Naive B cell (primary cell): ENCODE results near the gene HAGHL. TPM values are rescaled to one million over a fixed set of nuclear protein-coding genes. Genes with fewer than 3 reads are reported as not detected.
A peak's percentile ranks its signal among the peaks of the same experiment; 100 is the strongest.
"Not testable (repeated sequence)": the region's sequence is repeated elsewhere in the genome, so short reads cannot be mapped to it uniquely, and the experiment has no call there.

Experiments
- ATAC-seq, 2 donors: fragments of 150-1000 bp; cut with Tn5 transposase; 2 replicates each; pipeline ENCODE4 v1.10.0; 2021; ENCODE audit warnings: low read depth in 2 of 2, mild to moderate bottlenecking in 2 of 2, moderate library complexity in 2 of 2
- DNase-seq: peaks from one replicate; pipeline ENCODE4 v3.0.0; 2022
- H3K27ac Mint-ChIP-seq, 6 donors: one replicate each; pipeline ENCODE4 v1.8.0; 2020 to 2022; ENCODE audit warnings: mild to moderate bottlenecking in 6 of 6, mixed read lengths in 6 of 6, moderate library complexity in 5 of 6, inconsistent platforms in 2 of 6
- H3K27me3 Mint-ChIP-seq, 3 donors: one replicate each; pipeline ENCODE4 v1.8.0; 2021 to 2022; ENCODE audit warnings: mixed read lengths in 3 of 3, mild to moderate bottlenecking in 1 of 3
- H3K36me3 Mint-ChIP-seq, 2 donors: one replicate each; pipeline ENCODE4 v1.8.0; 2020 to 2022; ENCODE audit warnings: mixed read lengths in 2 of 2, inconsistent platforms in 1 of 2, mild to moderate bottlenecking in 1 of 2
- H3K4me1 Mint-ChIP-seq, 3 donors: one replicate each; pipeline ENCODE4 v1.8.0; 2020 to 2022; ENCODE audit warnings: mixed read lengths in 3 of 3, inconsistent platforms in 1 of 3, mild to moderate bottlenecking in 1 of 3, moderate library complexity in 1 of 3
- H3K4me3 Mint-ChIP-seq, 8 donors: one replicate each; pipeline ENCODE4 v1.8.0; 2020 to 2022; ENCODE audit warnings: mild to moderate bottlenecking in 8 of 8, mixed read lengths in 8 of 8, moderate library complexity in 8 of 8, inconsistent platforms in 2 of 8
- H3K9me3 Mint-ChIP-seq, 7 donors: one replicate each; pipeline ENCODE4 v1.8.0; 2020 to 2022; ENCODE audit warnings: mixed read lengths in 7 of 7, mild to moderate bottlenecking in 5 of 7, inconsistent platforms in 2 of 7, moderate library complexity in 1 of 7
- polyA plus RNA-seq, 6 donors: library from polyadenylated mRNA; unstranded; fragments of 300-500 nt; fragmentation: Illumina TruSeq; gene quantifications; one replicate each; pipeline ENCODE4 v1.2.3, GENCODE V29; 2021; ENCODE audit warnings: low read depth in 6 of 6

HAGHL gene
- polyA plus RNA-seq, 6 donors from 2014 or later, result 1.5 to 8.5 (median 2.9) TPM

DNA sequence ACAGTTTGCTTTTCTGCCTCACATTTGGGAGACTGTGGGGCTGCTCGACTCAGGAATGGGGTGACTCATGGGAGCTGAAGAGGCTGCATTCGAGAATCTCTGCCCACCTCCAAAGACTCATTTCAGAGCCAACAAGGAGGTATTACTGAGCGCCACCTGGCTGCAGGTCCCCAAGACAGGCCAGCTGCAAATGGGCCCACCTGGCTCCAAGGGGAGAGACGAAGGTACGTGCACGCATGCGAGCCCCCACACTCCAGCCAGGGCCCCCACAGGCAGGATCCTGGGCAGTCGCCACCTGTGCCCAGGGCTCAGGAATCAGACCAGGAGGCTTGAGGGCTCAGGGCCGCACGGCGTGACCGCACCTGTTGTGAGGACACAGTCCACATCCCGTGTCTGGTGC is 6.0 kb downstream of the HAGHL start:
- no peak for DNase-seq
- Mint-ChIP-seq H3K27ac (no peak overlapping the region), H3K27me3 (no peaks in the 10 kb centered on the region)

GRCh38 chr16:733382-734207 is 6.7 kb downstream of the HAGHL start:
- DNase-seq (no peak), ATAC-seq (peak in 1 of 2 donors; percentile 18)
- Mint-ChIP-seq H3K4me3 (no peak overlapping the region), H3K27ac (peak overlapping the region in 1 of 6 donors; percentile 74), H3K36me3 (no peaks in the 10 kb centered on the region), H3K27me3 (no peaks in the 10 kb centered on the region), H3K4me1 (peaks cover 5 to 12% (median 8%) of the 10 kb centered on the region in 3 donors), H3K9me3 (no peaks in the 10 kb centered on the region)

More for the DNA sequence above, 6.0 kb downstream of the HAGHL start:
- no peaks in the 10 kb centered on the region for H3K36me3 Mint-ChIP-seq
- H3K9me3 Mint-ChIP-seq, result no peaks in the 10 kb centered on the region
- H3K4me1 Mint-ChIP-seq, result peaks cover 2 to 10% (median 6%) of the 10 kb centered on the region in 3 donors
- ATAC-seq, result no peak
- no peak overlapping the region for H3K4me3 Mint-ChIP-seq

DNA sequence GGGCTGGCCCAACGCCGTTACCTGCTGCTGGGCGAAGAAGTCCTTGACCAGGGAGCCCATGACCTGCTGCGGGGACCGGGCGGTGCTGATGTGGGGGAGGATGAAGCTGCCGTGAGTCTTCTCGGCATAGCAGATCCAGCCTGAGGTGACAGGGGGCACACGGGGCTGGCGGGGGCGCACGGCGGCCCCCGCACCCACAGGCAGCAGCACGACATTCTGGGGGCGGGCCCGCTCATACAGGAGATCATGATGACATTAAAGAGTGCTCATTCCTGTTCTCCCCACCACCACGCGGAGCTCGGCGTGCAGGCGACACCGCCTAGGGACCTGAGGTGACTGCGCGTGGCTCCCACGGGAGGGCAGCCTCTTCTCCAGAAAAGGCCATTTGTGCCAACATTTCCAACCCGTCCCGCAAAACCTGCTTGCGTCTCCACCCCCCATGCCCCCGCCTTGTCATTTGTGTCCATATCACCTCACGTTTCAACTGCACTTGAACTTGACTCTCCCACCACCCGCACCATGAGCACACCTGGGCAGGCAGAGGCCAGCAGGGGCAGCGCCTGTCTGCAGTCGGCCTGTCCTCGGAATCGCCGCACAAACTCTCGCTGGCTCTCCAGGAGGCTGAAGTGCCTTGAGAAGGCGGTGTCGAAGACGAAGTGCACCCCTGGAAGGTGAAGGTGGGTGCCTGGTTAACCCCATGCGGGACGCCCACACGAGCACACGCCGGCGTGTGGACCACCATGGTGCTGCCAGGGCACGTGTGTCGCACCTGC is 7.5 kb downstream of the HAGHL start:
- no peak for ATAC-seq
- no peaks in the 10 kb centered on the region for H3K9me3 Mint-ChIP-seq
- no peaks in the 10 kb centered on the region for H3K36me3 Mint-ChIP-seq
- peak overlapping the region in 2 of 6 donors; percentile 41 to 74 for H3K27ac Mint-ChIP-seq
- no peak overlapping the region for H3K4me3 Mint-ChIP-seq
- no peak for DNase-seq
- H3K27me3 Mint-ChIP-seq, result no peaks in the 10 kb centered on the region
- peaks cover 5 to 18% (median 12%) of the 10 kb centered on the region in 3 donors for H3K4me1 Mint-ChIP-seq

DNA sequence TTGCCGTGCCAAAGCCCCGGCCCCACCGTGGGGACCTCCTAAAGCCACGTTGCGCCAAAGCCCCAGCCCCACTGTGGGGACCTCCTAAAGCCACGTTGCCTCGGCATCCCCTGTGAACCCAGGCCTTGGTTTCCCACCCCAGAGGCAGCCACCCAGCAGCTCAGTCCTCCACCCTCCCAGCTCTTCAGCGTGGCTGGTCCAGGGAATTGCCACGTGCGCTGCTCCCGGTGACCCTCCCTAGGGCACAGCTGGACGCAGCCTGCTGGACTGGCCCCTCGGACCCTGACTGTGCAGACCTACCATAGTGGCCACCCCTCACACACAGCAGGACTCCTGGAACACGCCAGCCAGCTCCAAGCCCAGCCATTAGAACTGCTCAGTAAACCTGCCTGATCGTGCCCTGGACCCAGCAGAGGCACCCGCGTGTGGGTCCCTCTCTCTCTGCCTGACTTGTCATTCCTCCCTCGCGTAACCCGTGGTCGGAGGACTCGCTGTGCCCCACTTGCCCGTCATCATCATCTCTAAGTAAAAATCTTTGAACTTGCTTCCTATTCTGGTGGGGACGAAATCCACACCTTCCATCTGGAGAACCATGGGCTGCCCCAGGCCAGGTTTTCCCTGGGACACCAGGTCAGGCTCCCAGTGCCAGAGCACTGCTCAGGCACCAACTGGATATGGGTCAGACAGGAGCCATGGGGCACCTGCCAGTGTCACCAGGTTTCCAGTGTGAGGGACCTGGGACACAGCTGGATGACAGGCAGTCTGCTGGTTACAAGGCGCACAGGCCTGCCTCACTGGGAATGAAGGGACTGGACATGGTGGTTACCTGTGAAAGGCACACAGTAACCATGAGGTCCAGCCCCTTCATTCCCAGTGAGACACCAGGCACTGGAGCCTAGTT is 8.3 kb downstream of the HAGHL start:
- ATAC-seq (no peak), DNase-seq (no peak)
- Mint-ChIP-seq H3K4me1 (peaks cover 12 to 22% (median 12%) of the 10 kb centered on the region in 3 donors), H3K27ac (no peak overlapping the region), H3K9me3 (no peaks in the 10 kb centered on the region), H3K36me3 (no peaks in the 10 kb centered on the region), H3K27me3 (no peaks in the 10 kb centered on the region), H3K4me3 (peak overlapping the region in 2 of 8 donors; percentile 30 to 70)

DNA sequence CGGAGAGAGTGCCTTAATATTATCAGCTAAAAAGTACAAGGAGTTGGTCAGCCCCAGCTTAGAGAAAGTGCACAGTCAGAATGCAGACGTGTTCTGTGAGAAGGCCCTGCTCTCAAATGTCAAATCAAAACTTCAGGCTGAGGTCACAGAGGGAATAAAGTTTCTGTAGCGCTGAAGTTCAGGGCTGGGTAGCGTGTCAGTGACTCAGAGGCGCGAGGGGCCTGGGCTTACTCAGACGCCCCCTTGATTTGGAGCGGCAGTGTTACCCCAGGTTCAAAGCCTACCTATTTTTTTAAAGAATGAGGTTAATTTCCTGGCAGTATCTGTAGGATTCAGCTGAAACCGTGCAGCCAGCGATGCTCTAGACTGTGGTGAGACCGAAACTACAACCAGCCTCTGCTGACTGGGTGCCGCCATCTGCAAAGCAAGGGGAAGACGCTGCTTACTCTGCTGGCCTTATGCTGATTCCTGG is 9.1 kb downstream of the HAGHL start:
- Mint-ChIP-seq H3K9me3 (no peaks in the 10 kb centered on the region), H3K27me3 (no peaks in the 10 kb centered on the region), H3K36me3 (no peaks in the 10 kb centered on the region), H3K4me3 (peak overlapping the region in 3 of 8 donors; percentile 34 to 41 (median 40)), H3K27ac (no peak overlapping the region), H3K4me1 (peaks cover 12 to 22% (median 12%) of the 10 kb centered on the region in 3 donors)
- no peak for ATAC-seq
- no peak for DNase-seq

DNA sequence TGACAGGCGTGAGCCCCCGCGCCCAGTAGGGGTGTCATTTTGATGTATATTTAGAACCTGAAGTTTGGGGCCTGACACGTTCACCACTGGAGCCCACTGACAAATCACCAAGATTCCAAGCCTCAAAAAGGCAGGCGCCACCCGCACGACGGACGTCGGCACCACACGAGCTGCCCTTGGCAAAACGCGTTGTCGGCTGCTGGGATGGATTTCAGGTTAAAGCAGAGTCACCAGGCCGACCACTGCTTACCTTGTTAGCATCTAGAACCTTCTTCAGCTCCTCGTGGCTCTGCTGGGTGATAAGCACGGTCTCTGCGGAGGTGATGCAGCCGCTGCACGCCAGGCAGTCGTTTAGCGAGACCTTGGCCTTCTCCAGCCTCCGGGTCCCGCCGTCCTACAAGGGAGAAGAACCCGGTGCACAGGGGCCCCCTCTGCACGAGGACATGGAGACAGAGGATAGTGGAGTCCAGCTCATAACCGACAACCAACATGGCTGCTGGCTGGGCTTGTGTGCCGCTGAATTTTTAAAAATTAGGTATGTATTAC is 10.1 kb downstream of the HAGHL start:
- no peaks in the 10 kb centered on the region for H3K36me3 Mint-ChIP-seq
- peaks cover 12 to 25% (median 12%) of the 10 kb centered on the region in 3 donors for H3K4me1 Mint-ChIP-seq
- no peak for ATAC-seq
- no peaks in the 10 kb centered on the region for H3K27me3 Mint-ChIP-seq
- H3K9me3 Mint-ChIP-seq, result no peaks in the 10 kb centered on the region
- H3K4me3 Mint-ChIP-seq, result peak overlapping the region in 3 of 8 donors; percentile 30 to 84 (median 56)
- peak overlapping the region in 1 of 6 donors; percentile 95 for H3K27ac Mint-ChIP-seq
- DNase-seq, result no peak

DNA sequence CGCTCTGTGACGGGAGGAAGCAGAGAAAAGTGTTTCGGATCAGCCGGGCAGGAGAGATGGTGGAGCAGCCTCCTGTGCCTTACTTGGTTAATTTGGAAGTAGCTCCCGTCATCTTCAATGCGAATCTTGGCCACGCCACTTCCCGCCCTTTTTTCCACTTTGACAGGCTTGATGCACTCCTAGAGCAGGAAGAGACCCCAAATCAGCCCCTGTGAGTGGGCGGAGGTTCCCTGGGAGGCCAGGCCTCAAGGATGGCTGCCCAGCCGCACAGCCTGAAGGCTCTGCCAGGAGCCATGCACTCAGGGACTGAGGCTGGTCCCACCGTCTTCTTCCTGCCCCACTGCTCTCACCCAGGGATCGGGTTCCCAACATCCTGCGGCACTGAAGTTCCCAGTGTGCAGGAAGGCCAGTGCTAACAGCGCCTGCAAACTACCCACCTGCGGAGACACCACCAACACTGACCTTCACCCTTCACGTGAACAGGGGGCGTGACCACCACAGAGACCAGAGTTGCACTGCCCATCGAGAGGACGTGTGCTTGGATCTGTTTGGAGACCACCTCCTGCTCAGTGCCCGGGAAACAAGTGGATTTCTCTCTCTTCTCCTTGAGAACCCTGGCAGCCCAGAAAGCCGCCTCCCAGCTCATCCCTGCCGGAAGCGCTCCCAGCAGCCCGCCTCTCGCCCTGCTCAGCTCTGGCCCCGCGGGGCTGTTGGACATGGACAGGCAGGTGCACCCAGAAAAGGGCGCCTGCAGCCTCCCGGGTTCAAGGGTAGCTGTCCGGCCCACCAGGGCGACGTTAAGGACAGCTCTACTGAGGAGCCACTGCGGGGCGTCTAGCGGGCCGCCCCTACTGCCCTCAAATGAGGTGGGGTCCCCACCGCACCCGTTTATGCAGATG is 12.9 kb downstream of the HAGHL start:
- Mint-ChIP-seq H3K27ac (peak overlapping the region in 3 of 6 donors; percentile 47 to 72 (median 54)), H3K36me3 (no peaks in the 10 kb centered on the region), H3K4me3 (peak overlapping the region; percentile 66 to 91 (median 84)), H3K9me3 (no peaks in the 10 kb centered on the region), H3K4me1 (peaks cover 12 to 25% (median 12%) of the 10 kb centered on the region in 3 donors), H3K27me3 (no peaks in the 10 kb centered on the region)
- ATAC-seq, result no peak
- no peak for DNase-seq

DNA sequence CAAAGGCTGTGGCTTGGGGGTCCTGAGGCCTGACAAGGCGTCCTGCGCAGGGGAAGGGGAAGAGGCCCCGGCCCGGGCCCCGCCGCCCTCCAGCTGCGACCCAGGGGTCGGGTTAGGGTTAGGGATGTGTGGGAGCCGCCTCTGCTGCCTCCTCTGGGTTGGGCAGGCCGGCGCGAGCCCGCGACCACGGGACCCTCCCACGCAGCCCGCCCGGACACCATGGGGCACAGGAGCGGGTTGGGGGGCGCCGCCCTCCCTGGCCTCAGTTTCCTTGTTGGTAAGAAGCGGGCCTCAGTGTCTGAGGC is 13.5 kb downstream of the HAGHL start:
- peak overlapping the region; percentile 72 to 91 (median 86) for H3K4me3 Mint-ChIP-seq
- H3K27ac Mint-ChIP-seq, result peak overlapping the region in 4 of 6 donors; percentile 54 to 93 (median 84)
- H3K36me3 Mint-ChIP-seq, result no peaks in the 10 kb centered on the region
- no peak for DNase-seq
- no peaks in the 10 kb centered on the region for H3K9me3 Mint-ChIP-seq
- H3K4me1 Mint-ChIP-seq, result peaks cover 12 to 23% (median 12%) of the 10 kb centered on the region in 3 donors
- ATAC-seq, result peak; percentile 8 to 22
- H3K27me3 Mint-ChIP-seq, result no peaks in the 10 kb centered on the region

DNA sequence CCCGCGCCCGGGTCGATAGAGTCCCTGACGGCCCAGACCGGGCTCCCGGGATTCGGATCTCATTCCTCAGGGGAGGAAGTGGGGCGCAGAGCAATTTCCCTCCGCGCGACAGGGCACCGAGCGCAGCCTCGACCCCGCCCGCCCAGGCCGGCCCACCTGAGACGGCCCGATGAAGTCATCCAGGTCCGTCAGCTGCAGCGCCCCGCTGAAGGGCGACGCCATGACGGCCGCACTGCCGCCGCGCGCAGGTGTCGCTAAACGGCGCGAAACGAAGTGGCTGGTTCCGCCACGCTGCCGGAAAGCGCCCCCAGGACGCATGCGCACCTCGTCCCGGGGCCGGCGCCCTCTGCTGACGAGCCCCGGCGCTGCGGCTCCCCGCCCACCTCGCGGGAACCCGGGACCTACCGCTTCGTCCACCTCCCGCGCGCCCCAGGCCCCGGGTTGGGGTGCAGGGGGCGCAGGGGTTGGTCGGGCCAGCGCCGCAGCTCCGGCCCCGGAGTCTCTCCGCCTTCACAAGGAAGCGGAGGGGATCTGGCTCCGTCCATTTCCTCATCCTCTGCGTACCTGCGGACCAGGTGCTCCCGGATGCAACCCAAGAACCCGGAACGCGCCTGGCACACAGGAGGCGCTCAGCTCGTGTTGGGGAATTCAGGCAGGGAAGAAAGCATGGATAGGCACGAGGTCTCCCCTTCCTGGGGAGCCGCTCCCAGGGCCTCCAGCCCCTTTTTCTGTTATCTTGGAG is 14.0 kb downstream of the HAGHL start, which contains the start of gene CIAO3:
CIAO3 (minus strand) TSS at position 234 of the 742 bp plus-strand sequence; CDS start at position 222, 12 bp downstream.
- H3K27ac Mint-ChIP-seq, result peak within 1 kb of the TSS in 5 of 6 donors; percentile 54 to 93 (median 76)
- H3K4me1 Mint-ChIP-seq, result peaks cover 12 to 21% (median 12%) of the 10 kb centered on the region in 3 donors

GRCh38 chr16:741986-742629 is 15.2 kb downstream of the HAGHL start:
- Mint-ChIP-seq H3K36me3 (no peaks in the 10 kb centered on the region), H3K27me3 (no peaks in the 10 kb centered on the region), H3K4me3 (peak overlapping the region; percentile 52 to 88 (median 80)), H3K9me3 (no peaks in the 10 kb centered on the region), H3K27ac (peak overlapping the region in 2 of 6 donors; percentile 51 to 56), H3K4me1 (peaks cover 12 to 21% (median 12%) of the 10 kb centered on the region in 3 donors)
- DNase-seq, result no peak
- no peak for ATAC-seq

More for the DNA sequence above, 14.0 kb downstream of the HAGHL start, which contains the start of gene CIAO3:
- no peaks in the 10 kb centered on the region for H3K36me3 Mint-ChIP-seq
- ATAC-seq (peak; percentile 89 to 90), DNase-seq (peak; percentile 93)
- peak within 1 kb of the TSS; percentile 72 to 91 (median 86) for H3K4me3 Mint-ChIP-seq
- H3K27me3 Mint-ChIP-seq, result no peaks in the 10 kb centered on the region
- no peaks in the 10 kb centered on the region for H3K9me3 Mint-ChIP-seq

GRCh38 chr16:742894-743293 is 16.0 kb downstream of the HAGHL start:
- H3K9me3 Mint-ChIP-seq, DNase-seq, H3K27ac Mint-ChIP-seq, H3K27me3 Mint-ChIP-seq, ATAC-seq, H3K36me3 Mint-ChIP-seq: not testable (repeated sequence)
- Mint-ChIP-seq H3K4me1 (peaks cover 7 to 16% (median 10%) of the 10 kb centered on the region in 3 donors), H3K4me3 (peak overlapping the region in 1 of 8 donors; percentile 29)
